GM12891 (cell line): ENCODE measurements around the gene CAPN5.

Experiments
- PAX5 ChIP-seq: IDR thresholded peaks from 2 replicates; pipeline ENCODE4 v1.6.1; 2011; ENCODE audit warnings: low read length, moderate library complexity, mild to moderate bottlenecking; ENCODE audit not compliant: insufficient read depth, severe bottlenecking
- POLR2A ChIP-seq: IDR thresholded peaks from 2 replicates; pipeline ENCODE4 v1.6.1; 2011; ENCODE audit warnings: low read depth, low read length, control low read depth
- POLR2AphosphoS5 ChIP-seq: IDR thresholded peaks from 2 replicates; pipeline ENCODE4 v1.6.1; 2011; ENCODE audit warnings: low read depth, low read length, control low read depth
- POU2F2 ChIP-seq: IDR thresholded peaks from 2 replicates; pipeline ENCODE4 v1.6.1; 2011; ENCODE audit warnings: low read depth, mild to moderate bottlenecking, control low read depth, low read length, moderate library complexity
- SPI1 ChIP-seq: IDR thresholded peaks from 2 replicates; pipeline ENCODE4 v1.6.1; 2011; ENCODE audit warnings: low read depth, low read length, control low read depth
- TAF1 ChIP-seq: IDR thresholded peaks from 2 replicates; pipeline ENCODE4 v1.6.1; 2011; ENCODE audit warnings: low read depth, low read length, control low read depth

DNA sequence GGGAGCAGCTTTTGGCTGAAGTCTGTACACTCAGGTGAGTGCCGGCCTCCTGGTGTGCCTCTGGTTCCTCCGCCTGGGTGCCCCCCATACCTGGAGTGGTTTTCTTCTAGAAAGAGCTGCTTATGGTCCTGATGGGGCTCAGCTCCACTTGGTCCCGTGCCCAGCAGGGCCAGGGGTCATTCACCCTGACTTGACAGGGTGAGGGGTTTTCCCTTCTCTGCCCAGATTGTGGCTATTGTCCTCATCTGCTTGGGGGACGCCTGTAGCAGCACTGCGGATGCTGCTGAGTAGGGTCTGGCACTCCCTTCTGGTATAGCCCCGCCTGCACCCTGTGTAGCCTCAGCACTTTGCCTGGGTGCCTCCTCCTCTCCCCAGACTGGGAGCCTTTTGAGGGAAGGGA lies 44.1 kb downstream of the CAPN5 start:
- no peak for TF ChIP-seq POLR2A
- TF ChIP-seq TAF1: no peak
- TF ChIP-seq SPI1: no peak
- no peak for TF ChIP-seq POLR2AphosphoS5
- TF ChIP-seq PAX5: no peak
- no peak for TF ChIP-seq POU2F2
